PC-3 (cell line): ENCODE measurements around the gene ZNF346. TPM values are rescaled to one million over a fixed set of nuclear protein-coding genes. Genes with fewer than 3 reads are reported as not detected.
A peak's percentile ranks its signal among the peaks of the same experiment; 100 is the strongest.

Experiments used
- ATAC-seq: fragments of 200-7000 bp; cut with Tn5 transposase; 2 replicates; pipeline ENCODE4 v1.9.1; 2020; ENCODE audit warnings: mild to moderate bottlenecking, moderate library complexity
- BruUV-seq: library from RNA; stranded (reverse); fragments of 400-500 nt; replicated peaks from 2 replicates; lab custom pipeline; 2021; lab: Mats Ljungman, UMichigan
- CTCF ChIA-PET: fragments of 300-600 bp; sonication (Branson Sonifier 250); formaldehyde crosslinking; loops from one replicate; lab custom pipeline; 2022; ENCODE audit warnings: antibody characterized with exemption; lab: Charles Lee
- POLR2A ChIA-PET: fragments of 300-600 bp; sonication (Branson Sonifier 250); formaldehyde crosslinking; loops from one replicate; lab custom pipeline; 2022; ENCODE audit warnings: antibody characterized with exemption; ENCODE audit not compliant: unreplicated experiment; lab: Charles Lee
- DNase-seq: peaks from one replicate; pipeline ENCODE4 v3.0.0-alpha.2; 2015
- H2AFZ ChIP-seq: fragments of 300-600 bp; sonication (generic); 2 replicates; pipeline ENCODE4 v1.6.0; 2016; ENCODE audit warnings: antibody characterized with exemption, low read length
- H3F3A ChIP-seq: fragments of 300-600 bp; sonication (generic); one replicate; pipeline ENCODE4 v1.6.0; 2017; ENCODE audit warnings: antibody characterized with exemption, low read length, control low read depth, mild to moderate bottlenecking; ENCODE audit not compliant: unreplicated experiment
- H3K27ac ChIP-seq: fragments of 300-600 bp; sonication (generic); 2 replicates; pipeline ENCODE4 v1.5.1; 2016; ENCODE audit warnings: mild to moderate bottlenecking, low read length
- H3K27me3 ChIP-seq: fragments of 300-600 bp; sonication (generic); 2 replicates; pipeline ENCODE4 v1.6.1; 2016; ENCODE audit warnings: low read length, mixed read lengths
- H3K36me3 ChIP-seq: fragments of 300-600 bp; sonication (generic); 2 replicates; pipeline ENCODE4 v1.6.1; 2016; ENCODE audit warnings: low read depth, mixed run types, low read length, mixed read lengths
- H3K4me1 ChIP-seq: fragments of 300-600 bp; sonication (generic); 2 replicates; pipeline ENCODE4 v1.5.1; 2016; ENCODE audit warnings: low read length; ENCODE audit not compliant: insufficient read depth
- H3K4me2 ChIP-seq: fragments of 300-600 bp; sonication (generic); 2 replicates; pipeline ENCODE4 v1.6.0; 2016; ENCODE audit warnings: low read length
- H3K4me3 ChIP-seq: fragments of 300-600 bp; sonication (generic); 2 replicates; pipeline ENCODE4 v1.5.1; 2016; ENCODE audit warnings: mild to moderate bottlenecking, low read length, mixed read lengths
- H3K79me2 ChIP-seq: fragments of 300-600 bp; sonication (generic); 2 replicates; pipeline ENCODE4 v1.6.1; 2017; ENCODE audit warnings: low read length, mixed read lengths
- H3K9ac ChIP-seq: fragments of 300-600 bp; sonication (generic); 2 replicates; pipeline ENCODE4 v1.6.0; 2016; ENCODE audit warnings: mild to moderate bottlenecking, low read length
- H3K9me2 ChIP-seq: fragments of 300-600 bp; sonication (generic); replicated peaks from 2 replicates; pipeline ENCODE4 v1.6.1; 2016; ENCODE audit warnings: mixed run types, low read length, mixed read lengths
- H3K9me3 ChIP-seq: fragments of 300-600 bp; sonication (generic); 2 replicates; pipeline ENCODE4 v1.6.1; 2016; ENCODE audit warnings: low read length, mixed read lengths
- H4K20me1 ChIP-seq: fragments of 300-600 bp; sonication (generic); 2 replicates; pipeline ENCODE4 v1.6.1; 2016; ENCODE audit warnings: low read length, mixed read lengths
- CTCF ChIP-seq: fragments of 300-600 bp; sonication (generic); conservative IDR thresholded peaks from 2 replicates; pipeline ENCODE4 v1.5.1; 2017; ENCODE audit warnings: antibody characterized with exemption, low read depth, mild to moderate bottlenecking, low read length
- EZH2 ChIP-seq: fragments of 300-600 bp; sonication (generic); IDR thresholded peaks from one replicate; pipeline ENCODE4 v1.6.1; 2017; ENCODE audit warnings: antibody characterized with exemption, mild to moderate bottlenecking, low read length; ENCODE audit not compliant: unreplicated experiment
- EZH2phosphoT487 ChIP-seq: fragments of 300-600 bp; sonication (generic); IDR thresholded peaks from 2 replicates; pipeline ENCODE4 v1.6.1; 2018; ENCODE audit warnings: mild to moderate bottlenecking, antibody characterized with exemption, low read length, borderline replicate concordance
- intact Hi-C: fragments of 100-400 bp; cut with micrococcal nuclease; formaldehyde crosslinking; loops from 2 replicates; pipeline ENCODE4 v1.9.0; 2023
- total RNA-seq: library from RNA; depleted of rRNA; stranded (reverse); fragments of >200 nt; gene quantifications from 2 replicates; pipeline ENCODE4 v1.2.3, GENCODE V29; 2014

Gene ZNF346
- total RNA-seq, 1 experiment from 2014 or later = 38.9 TPM

- Histone ChIP-seq H2AFZ (peak within 1 kb of the TSS; percentile 89), H3K4me1 (peaks cover 12% of the 10 kb centered on the region), H3K79me2 (peaks cover 51% of the 10 kb centered on the region), H3K36me3 (no peaks in the 10 kb centered on the region), H3K27me3 (no peaks in the 10 kb centered on the region), H3K9ac (peak within 1 kb of the TSS; percentile 93), H3F3A (no peaks in the 10 kb centered on the region), H3K9me2 (no peaks in the 10 kb centered on the region), H3K27ac (peak within 1 kb of the TSS; percentile 67), H3K4me2 (peak within 1 kb of the TSS; percentile 98), H3K4me3 (peak within 1 kb of the TSS; percentile 95), H3K9me3 (no peaks in the 10 kb centered on the region), H4K20me1 (peaks cover 29% of the 10 kb centered on the region)
- no TSS peak for BruUV-seq
- TF ChIP-seq CTCF (no peak), EZH2phosphoT487 (peak; percentile 43; the same call in 1 of the 2 replicates), EZH2 (no peak)
- intact Hi-C loops = no loop called here
- peak; percentile 80 for ATAC-seq
- ChIA-PET CTCF (interaction anchor here (0.6 kb wide), 1 partner anchor 134 kb away, joined by 3 read pairs; no protein-coding TSS in a partner anchor), POLR2A (no interaction called here)
- DNase-seq = peak; percentile 93
Measured at GRCh38 chr5:177006265-177006972, 16.1 kb upstream of the ZNF346 start, which contains the start of gene UIMC1. TSS of gene UIMC1 (minus strand) at chr5:177006779. CDS start at chr5:176982615, 24,164 bp downstream.

GRCh38 chr5:177008716-177009115 is 13.8 kb upstream of the ZNF346 start:
- Histone ChIP-seq H3F3A (no peaks in the 10 kb centered on the region), H3K9me3 (no peaks in the 10 kb centered on the region), H3K4me1 (peaks cover 12% of the 10 kb centered on the region), H4K20me1 (peaks cover 19% of the 10 kb centered on the region), H3K4me3 (no peak overlapping the region), H3K9ac (no peak overlapping the region), H3K27me3 (no peaks in the 10 kb centered on the region), H3K27ac (no peak overlapping the region), H3K79me2 (peaks cover 28% of the 10 kb centered on the region), H3K4me2 (no peak overlapping the region), H2AFZ (no peak overlapping the region), H3K9me2 (no peaks in the 10 kb centered on the region), H3K36me3 (no peaks in the 10 kb centered on the region)
- ATAC-seq (no peak), DNase-seq (no peak)
- ChIA-PET CTCF (no interaction called here), POLR2A (no interaction called here)
- intact Hi-C loops = no loop called here
- BruUV-seq = no TSS peak
- TF ChIP-seq CTCF (no peak), EZH2 (no peak), EZH2phosphoT487 (no peak)

- H3K79me2 ChIP-seq = peaks cover 14% of the 10 kb centered on the region
- DNase-seq (no peak), ATAC-seq (no peak)
- no TSS peak for BruUV-seq
- H3K4me3 ChIP-seq = no peak overlapping the region
- no peaks in the 10 kb centered on the region for H3K9me3 ChIP-seq
- H4K20me1 ChIP-seq = peaks cover 5% of the 10 kb centered on the region
- H3K4me2 ChIP-seq = no peak overlapping the region
- no peak for TF ChIP-seq EZH2
- TF ChIP-seq CTCF = no peak
- TF ChIP-seq EZH2phosphoT487 = no peak
- H3K27ac ChIP-seq = no peak overlapping the region
- H3K9me2 ChIP-seq = no peaks in the 10 kb centered on the region
- no peak overlapping the region for H3K9ac ChIP-seq
- H3K27me3 ChIP-seq = no peaks in the 10 kb centered on the region
- ChIA-PET CTCF (no interaction called here), POLR2A (no interaction called here)
- H3F3A ChIP-seq = no peaks in the 10 kb centered on the region
- no peaks in the 10 kb centered on the region for H3K36me3 ChIP-seq
- H3K4me1 ChIP-seq = peaks cover 3% of the 10 kb centered on the region
- intact Hi-C loops = no loop called here
- no peak overlapping the region for H2AFZ ChIP-seq
Measured at GRCh38 chr5:177010153-177010552, 12.3 kb upstream of the ZNF346 start.
